HepG2 (cell line): ENCODE results near the gene GCLC.

Experiments used
- ATF4 ChIP-seq, 2 experiments: fragments of 450-650 bp in 1 of 2; sonication (generic) in 1 of 2; formaldehyde crosslinking; IDR thresholded peaks; 2 replicates each; pipeline versions ENCODE4 v1.5.0 to v1.8.0; 2020 to 2022; ENCODE audit warnings: mild to moderate bottlenecking in 1 of 2, missing genetic modification reagents in 1 of 2
- CBX5 ChIP-seq: sonication (generic); formaldehyde crosslinking; IDR thresholded peaks from 2 replicates; pipeline ENCODE4 v1.4.0; 2020; ENCODE audit warnings: missing genetic modification reagents, borderline replicate concordance
- GPN1 ChIP-seq: sonication (generic); formaldehyde crosslinking; IDR thresholded peaks from 2 replicates; pipeline ENCODE4 v1.5.1; 2020; ENCODE audit warnings: missing genetic modification reagents, borderline replicate concordance
- HNRNPLL ChIP-seq: fragments of 200-400 bp; formaldehyde crosslinking; IDR thresholded peaks from 2 replicates; pipeline ENCODE4 v1.6.1; 2017; ENCODE audit warnings: mild to moderate bottlenecking, low read depth, low read length; ENCODE audit not compliant: poor library complexity, severe bottlenecking
- NR3C1 ChIP-seq: sonication (generic); formaldehyde crosslinking; IDR thresholded peaks from 2 replicates; pipeline ENCODE4 v1.4.0; 2020; ENCODE audit warnings: missing genetic modification reagents
- SMC3 ChIP-seq: IDR thresholded peaks from 2 replicates; pipeline ENCODE4 v1.6.1; 2011; ENCODE audit warnings: low read length, improper control_type of control experiment
- TAF1 ChIP-seq: sonication (generic); formaldehyde crosslinking; IDR thresholded peaks from 2 replicates; pipeline ENCODE4 v1.4.0; 2020; ENCODE audit warnings: missing genetic modification reagents
- ZFP37 ChIP-seq: sonication (generic); formaldehyde crosslinking; IDR thresholded peaks from 2 replicates; pipeline ENCODE4 v1.4.0; 2020; ENCODE audit warnings: missing genetic modification reagents, borderline replicate concordance
- TF ChIP-seq, protein P1 (sequence below): sonication (generic); formaldehyde crosslinking; IDR thresholded peaks from 2 replicates; pipeline ENCODE4 v1.4.0; 2020; ENCODE audit warnings: missing genetic modification reagents

- TF ChIP-seq, protein P1, sequence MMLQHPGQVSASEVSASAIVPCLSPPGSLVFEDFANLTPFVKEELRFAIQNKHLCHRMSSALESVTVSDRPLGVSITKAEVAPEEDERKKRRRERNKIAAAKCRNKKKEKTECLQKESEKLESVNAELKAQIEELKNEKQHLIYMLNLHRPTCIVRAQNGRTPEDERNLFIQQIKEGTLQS: no peak
- TF ChIP-seq SMC3 (no peak), CBX5 (CRISPR knock-in tag) (no peak), HNRNPLL (no peak), ATF4 (CRISPR knock-in tag; IDR thresholded peaks at IDR 0.05) (no peak), TAF1 (no peak), GPN1 (CRISPR knock-in tag) (no peak), ZFP37 (CRISPR knock-in tag) (no peak), NR3C1 (CRISPR knock-in tag) (no peak)
These were observed 36.4 kb upstream of the GCLC start for GRCh38 chr6:53581173-53581773.
